Stimulated activated CD4-positive, alpha-beta T cell treated with anti-CD3 and anti-CD28 coated beads, Interleukin-2, amount 100 ng/mL, for 24 hours (primary cell): ENCODE results near the gene BMS1.
"Not testable (repeated sequence)": the region's sequence is repeated elsewhere in the genome, so short reads cannot be mapped to it uniquely, and the experiment has no call there.

Experiments used
- DNase-seq, 2 donors: peaks; one replicate each; pipeline ENCODE4 v3.0.0-alpha.2; 2020

The BMS1 gene

GRCh38 chr10:42790835-42791234, 8.2 kb downstream of the BMS1 start:
- no peak for DNase-seq

DNA sequence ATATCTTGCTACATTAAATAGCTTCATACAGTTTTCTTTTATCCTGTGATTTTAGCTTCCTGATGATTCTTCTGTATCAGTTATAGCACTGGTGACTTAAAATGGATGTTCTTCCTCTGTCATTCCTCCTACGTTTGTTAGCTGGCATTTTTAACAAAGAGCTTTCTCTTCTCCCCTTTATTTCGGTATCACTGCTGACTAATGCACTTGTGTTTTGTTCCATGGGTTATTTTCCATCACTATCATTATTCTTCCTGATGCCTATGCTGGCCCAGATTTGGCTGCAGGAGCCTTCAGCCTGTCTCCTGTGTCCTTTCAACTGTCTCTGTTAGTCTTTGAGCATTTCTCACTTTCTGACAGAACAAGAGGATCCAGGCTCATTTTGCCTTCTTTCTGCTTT, 13.1 kb downstream of the BMS1 start:
- DNase-seq: no peak

- DNase-seq: no peak
Observed at GRCh38 chr10:42801135-42801534, 18.5 kb downstream of the BMS1 start.

DNA sequence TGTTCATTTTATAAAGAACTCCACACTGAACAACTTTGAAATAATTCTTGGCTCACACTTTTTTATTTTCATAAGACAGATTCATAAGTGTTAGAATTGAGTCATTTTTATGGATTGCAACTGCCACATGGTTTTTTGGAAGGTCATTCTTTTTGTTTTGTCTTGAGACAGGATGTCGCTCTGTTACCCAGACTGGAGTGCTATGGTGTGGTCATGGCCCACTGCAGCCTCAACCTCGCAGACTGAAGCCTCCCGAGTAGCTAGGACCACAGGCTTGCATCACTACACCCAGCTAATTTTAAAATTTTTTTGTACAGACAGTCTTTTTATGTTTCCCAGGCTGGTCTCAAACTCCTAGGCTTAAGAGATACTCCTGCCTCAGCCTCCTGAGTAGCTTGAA, 20.3 kb downstream of the BMS1 start:
- DNase-seq: no peak

GRCh38 chr10:42809676-42810075, 27.1 kb downstream of the BMS1 start:
- no peak for DNase-seq

DNA sequence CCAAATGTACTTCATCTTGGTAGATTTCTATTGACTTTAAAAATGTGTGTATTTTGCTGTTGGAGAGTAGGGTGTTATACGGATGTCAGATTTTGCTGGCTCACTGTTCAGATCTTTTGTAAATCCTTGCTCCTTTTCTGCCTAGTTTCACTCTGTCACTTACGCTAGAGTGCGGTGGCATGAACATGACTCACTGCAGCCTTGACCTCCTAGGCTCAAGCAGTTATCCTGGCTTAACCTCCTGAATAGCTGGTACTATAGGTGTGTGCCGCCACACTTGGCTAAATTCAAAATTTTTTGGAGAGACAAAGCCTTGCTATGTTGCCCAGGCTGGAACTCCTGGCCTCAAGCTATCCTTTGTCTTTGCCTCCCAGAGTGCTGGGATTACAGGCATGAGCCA, 29.4 kb downstream of the BMS1 start:
- no peak for DNase-seq

GRCh38 chr10:42813989-42814687, 31.5 kb downstream of the BMS1 start:
- DNase-seq: not testable (repeated sequence)

DNA sequence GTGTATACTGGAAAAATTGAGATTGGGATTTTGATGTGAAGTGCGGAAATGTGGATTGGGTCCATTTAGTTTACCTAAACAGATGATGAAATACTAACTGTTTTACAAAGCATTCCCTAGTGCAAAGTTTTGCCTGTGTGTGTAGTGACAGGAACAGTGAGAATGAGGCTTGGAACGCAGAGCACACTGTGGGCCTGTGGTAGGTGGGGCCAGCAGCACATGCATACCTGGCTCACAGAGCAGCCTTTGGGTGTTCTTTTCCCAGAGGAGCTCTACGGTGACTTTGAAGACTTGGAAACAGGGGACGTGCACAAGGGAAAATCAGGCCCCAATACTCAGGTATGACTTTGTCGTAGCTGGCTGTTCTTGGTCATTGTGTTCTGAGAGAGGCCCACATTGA, 33.7 kb downstream of the BMS1 start:
- DNase-seq: not testable (repeated sequence)

DNA sequence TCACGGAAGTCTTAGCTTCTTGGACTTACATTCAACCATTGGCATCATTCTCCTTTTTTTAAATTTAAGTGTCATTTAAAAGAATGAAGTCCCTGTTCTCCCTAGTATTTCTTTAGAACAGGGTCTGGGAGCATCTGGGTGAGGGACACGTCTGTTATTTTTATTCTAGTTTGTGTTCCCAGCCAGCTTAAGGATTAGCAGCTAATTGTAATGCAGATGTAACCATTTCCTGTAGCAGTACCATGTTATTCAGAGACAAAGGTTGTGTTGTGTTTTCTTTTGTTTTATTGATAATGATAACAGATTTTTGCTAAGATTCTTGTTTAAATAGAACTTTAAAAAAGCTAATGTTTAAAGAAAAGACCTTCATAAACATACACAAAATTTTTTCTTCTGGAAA, 34.3 kb downstream of the BMS1 start:
- no peak for DNase-seq

- not testable (repeated sequence) for DNase-seq
Observed at GRCh38 chr10:42817417-42817816, 34.8 kb downstream of the BMS1 start.

DNA sequence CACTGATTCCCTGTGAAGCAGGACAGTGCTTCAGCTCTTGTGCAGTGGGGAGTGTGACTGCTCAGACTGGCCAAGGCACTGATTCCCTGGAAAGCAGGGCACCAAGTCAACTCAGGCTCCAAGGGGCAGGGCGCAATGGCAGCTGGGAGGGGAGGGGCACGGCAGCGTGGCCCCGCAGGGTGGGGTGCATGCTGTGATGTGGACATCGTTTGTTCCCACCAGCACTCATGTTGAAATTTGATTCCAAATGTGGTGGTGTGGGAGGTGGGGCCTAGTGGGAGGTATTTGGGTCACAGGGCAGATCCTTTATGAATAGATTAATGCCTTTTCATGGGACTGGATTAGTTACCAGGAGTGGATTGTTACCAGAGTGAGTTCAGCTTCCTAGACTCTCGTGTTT, 44.2 kb downstream of the BMS1 start:
- DNase-seq: not testable (repeated sequence)

- DNase-seq: no peak
Observed at GRCh38 chr10:42827201-42827600, 44.6 kb downstream of the BMS1 start.

GRCh38 chr10:42828391-42828790, 45.8 kb downstream of the BMS1 start:
- not testable (repeated sequence) for DNase-seq

GRCh38 chr10:42830237-42830636, 47.6 kb downstream of the BMS1 start:
- DNase-seq: no peak

- no peak for DNase-seq
Observed at GRCh38 chr10:42836096-42836495, 53.5 kb downstream of the BMS1 start.

DNA sequence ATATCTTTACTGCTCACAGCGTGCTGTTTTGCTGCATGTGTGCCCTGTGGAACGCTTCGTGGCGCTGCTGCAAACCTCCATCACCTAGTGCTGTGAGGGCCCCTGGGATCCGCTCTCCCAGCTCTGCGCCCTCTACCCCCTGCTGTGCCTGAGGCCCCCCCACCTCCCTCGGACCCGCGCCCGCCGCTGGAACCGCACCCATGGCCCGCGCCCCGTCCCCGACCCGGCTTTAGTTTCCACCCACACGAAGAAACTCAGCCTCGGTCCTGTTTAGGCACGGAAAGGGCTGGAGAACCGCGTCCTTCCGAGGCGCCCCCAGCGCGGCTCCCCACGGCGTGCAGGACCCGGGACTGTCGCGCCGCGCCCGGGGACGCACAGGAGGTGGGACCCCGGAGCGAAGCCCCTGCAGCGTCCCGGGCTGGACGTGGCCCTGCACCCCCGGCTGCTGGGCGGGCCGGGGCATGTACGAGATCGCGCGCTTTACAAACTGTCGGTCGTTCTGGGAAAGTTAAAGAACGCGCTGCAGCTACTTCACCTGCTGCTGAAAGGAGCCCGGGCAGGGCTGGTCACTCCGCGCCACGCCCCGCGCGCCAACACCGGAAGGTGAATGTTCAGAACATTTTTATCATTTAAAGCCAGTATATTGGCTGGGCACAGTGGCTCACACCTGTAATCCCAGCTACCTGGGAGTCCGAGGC, 54.3 kb downstream of the BMS1 start:
- no peak for DNase-seq

DNA sequence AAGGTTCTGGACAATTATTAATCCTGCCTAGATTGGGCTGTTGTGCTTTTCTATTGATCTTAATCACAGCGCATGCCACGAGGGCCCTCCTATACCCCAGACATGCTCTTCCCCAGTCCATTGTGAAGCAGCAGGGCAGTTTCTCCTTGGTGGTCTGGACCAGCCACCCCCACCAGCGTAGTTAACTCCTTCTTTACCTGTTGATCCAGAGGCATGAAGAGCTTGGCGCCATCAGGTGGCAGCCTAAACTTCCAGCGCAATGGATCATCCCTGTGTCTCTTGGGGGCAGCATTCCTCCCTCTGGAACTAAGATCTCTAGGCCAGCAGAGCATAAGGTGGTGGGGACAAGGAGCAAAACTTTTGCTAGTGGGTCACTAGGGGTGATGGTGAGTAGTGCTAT, 62.2 kb downstream of the BMS1 start:
- DNase-seq: not testable (repeated sequence)

DNA sequence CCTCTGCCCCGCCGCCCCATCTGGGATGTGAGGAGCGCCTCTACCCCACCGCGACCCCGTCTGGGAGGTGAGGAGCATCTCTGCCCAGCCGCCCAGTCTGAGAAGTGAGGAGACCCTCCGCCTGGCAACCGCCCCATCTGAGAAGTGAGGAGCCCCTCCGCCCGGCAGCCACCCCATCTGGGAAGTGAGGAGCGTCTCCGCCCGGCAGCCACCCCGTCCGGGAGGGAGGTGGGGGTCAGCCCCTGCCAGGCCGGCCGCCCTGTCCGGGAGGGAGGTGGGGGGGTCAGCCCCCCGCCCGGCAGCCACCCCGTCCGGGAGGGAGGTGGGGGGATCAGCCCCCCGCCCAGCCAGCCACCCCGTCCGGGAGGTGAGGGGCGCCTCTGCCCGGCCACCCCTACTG, 64.7 kb downstream of the BMS1 start:
- not testable (repeated sequence) for DNase-seq

DNA sequence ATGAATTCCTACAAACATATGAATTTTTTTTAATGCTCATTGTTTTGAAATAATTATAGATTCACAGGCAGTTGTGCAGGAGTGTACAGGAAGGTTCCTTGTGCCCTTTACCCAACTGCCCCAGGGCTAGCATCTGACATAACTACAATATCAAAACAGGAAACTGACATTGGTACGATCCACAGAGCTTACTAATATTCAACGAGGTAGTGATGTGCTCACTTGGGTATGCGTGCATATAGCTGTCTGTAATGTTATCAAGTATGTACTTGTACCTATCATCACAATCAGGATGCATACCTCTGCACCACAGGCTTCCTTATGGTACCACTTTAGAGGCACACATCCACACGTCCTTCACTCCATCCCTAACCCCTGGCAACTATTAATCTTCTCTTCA, 68.3 kb downstream of the BMS1 start:
- no peak for DNase-seq

GRCh38 chr10:42859256-42859655, 76.7 kb downstream of the BMS1 start:
- DNase-seq: no peak

DNA sequence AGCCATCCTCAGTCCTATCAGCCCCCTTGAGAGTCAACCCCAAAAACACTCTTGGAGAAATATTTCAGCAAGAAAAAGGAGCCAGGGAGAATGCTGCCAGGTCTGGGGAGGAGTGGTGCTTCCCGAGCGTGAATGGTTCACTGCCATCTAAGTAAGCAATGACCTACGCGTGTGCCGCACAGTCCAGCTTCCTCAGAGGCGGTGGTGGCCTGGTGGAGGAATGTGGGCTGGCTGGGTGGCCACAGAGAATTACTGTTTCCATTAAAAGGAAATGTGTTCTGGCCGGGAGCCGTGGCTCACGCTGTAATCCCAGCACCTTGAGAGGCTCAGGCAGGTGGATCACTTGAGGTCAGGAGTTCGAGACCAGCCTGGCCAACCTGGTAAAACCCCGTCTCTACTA, 77.4 kb downstream of the BMS1 start:
- not testable (repeated sequence) for DNase-seq

- DNase-seq: not testable (repeated sequence)
Observed at GRCh38 chr10:42862801-42863200, 80.2 kb downstream of the BMS1 start.

DNA sequence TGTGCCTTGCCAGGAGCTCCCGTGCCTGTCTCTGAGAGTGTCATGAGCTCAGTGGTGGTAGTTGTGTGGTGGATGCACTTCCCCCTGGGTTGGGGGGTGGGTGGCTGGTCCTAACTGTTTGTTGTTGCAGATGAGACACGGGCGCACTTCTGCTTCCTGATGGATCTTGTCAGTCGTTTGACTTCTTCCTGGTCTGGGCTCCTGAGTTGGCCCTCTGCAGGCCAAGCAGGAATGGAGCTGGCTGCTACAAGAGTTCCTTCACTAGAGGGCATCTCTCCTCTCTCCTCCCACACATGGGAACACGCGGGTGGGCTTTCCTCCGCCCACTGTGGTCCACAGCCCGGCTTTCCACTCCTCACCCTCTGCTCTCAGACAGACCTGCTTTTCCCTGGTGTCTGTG, 82.0 kb downstream of the BMS1 start:
- no peak for DNase-seq

- no peak for DNase-seq
Observed at GRCh38 chr10:42865716-42866114, 83.1 kb downstream of the BMS1 start.
